Brain microvascular endothelial cell (primary cell): Measurements from ENCODE around the gene TMEM117.
"Not testable (repeated sequence)": the region's sequence is repeated elsewhere in the genome, so short reads cannot be mapped to it uniquely, and the experiment has no call there.

ENCODE experiments used
- DNase-seq: peaks from one replicate; pipeline ENCODE4 v3.0.0-alpha.2; 2020
- H3K27ac ChIP-seq: fragments of 250-450 bp; sonication (Bioruptor Pico); 2 replicates; pipeline ENCODE4 v1.5.1; 2020; ENCODE audit warnings: mild to moderate bottlenecking, moderate library complexity
- H3K27me3 ChIP-seq: fragments of 250-450 bp; sonication (Bioruptor Pico); replicated peaks from 2 replicates; pipeline ENCODE4 v1.5.1; 2020; ENCODE audit warnings: mild to moderate bottlenecking
- H3K36me3 ChIP-seq: fragments of 250-450 bp; sonication (Bioruptor Pico); replicated peaks from 2 replicates; pipeline ENCODE4 v1.5.1; 2020; ENCODE audit warnings: mild to moderate bottlenecking
- H3K4me3 ChIP-seq: 2 replicates; pipeline ENCODE4 v1.5.1; 2011; ENCODE audit warnings: low read depth, mild to moderate bottlenecking, control low read depth, low read length, moderate library complexity
- CTCF ChIP-seq: IDR thresholded peaks from 2 replicates; pipeline ENCODE4 v1.5.1; 2011; ENCODE audit warnings: low read depth, mild to moderate bottlenecking, moderate library complexity, low read length, control low read depth, inconsistent platforms; ENCODE audit errors: missing control alignments
- in situ Hi-C: cut with HindIII; loops from 2 replicates; pipeline ENCODE4 v1.10.0; 2017; ENCODE audit warnings: low sequenced_read_pairs, low pct_ligation_motif_present

The TMEM117 gene

GRCh38 chr12:43858096-43858495, 22.2 kb downstream of the TMEM117 start:
- no peaks in the 10 kb centered on the region for H3K27me3 ChIP-seq
- no peak overlapping the region for H3K27ac ChIP-seq
- DNase-seq: no peak
- no peak overlapping the region for H3K4me3 ChIP-seq
- H3K36me3 ChIP-seq: no peaks in the 10 kb centered on the region
- no peak for TF ChIP-seq CTCF
- in situ Hi-C loops: no loop called here

- H3K27ac ChIP-seq: no peak overlapping the region
- no peak overlapping the region for H3K4me3 ChIP-seq
- H3K27me3 ChIP-seq: no peaks in the 10 kb centered on the region
- TF ChIP-seq CTCF: no peak
- in situ Hi-C loops: no loop called here
- DNase-seq: no peak
- H3K36me3 ChIP-seq: no peaks in the 10 kb centered on the region
Measured at GRCh38 chr12:43858991-43859390, 23.1 kb downstream of the TMEM117 start.

- H3K27me3 ChIP-seq: no peaks in the 10 kb centered on the region
- DNase-seq: no peak
- no peak overlapping the region for H3K27ac ChIP-seq
- in situ Hi-C loops: no loop called here
- H3K4me3 ChIP-seq: no peak overlapping the region
- H3K36me3 ChIP-seq: no peaks in the 10 kb centered on the region
- no peak for TF ChIP-seq CTCF
Measured at GRCh38 chr12:43861015-43861839, 25.3 kb downstream of the TMEM117 start.

GRCh38 chr12:43861840-43862150, 25.9 kb downstream of the TMEM117 start:
- no peak for DNase-seq
- Histone ChIP-seq H3K27me3 (no peaks in the 10 kb centered on the region), H3K36me3 (no peaks in the 10 kb centered on the region), H3K27ac (no peak overlapping the region), H3K4me3 (no peak overlapping the region)
- in situ Hi-C loops: no loop called here
- TF ChIP-seq CTCF: no peak

- TF ChIP-seq CTCF: no peak
- in situ Hi-C loops: no loop called here
- H3K36me3 ChIP-seq: no peaks in the 10 kb centered on the region
Measured at GRCh38 chr12:43863770-43864366, 28.0 kb downstream of the TMEM117 start.

GRCh38 chr12:43864557-43864956, 28.7 kb downstream of the TMEM117 start:
- H3K4me3 ChIP-seq, H3K36me3 ChIP-seq, in situ Hi-C loops, H3K27me3 ChIP-seq, DNase-seq, H3K27ac ChIP-seq: not testable (repeated sequence)

More at GRCh38 chr12:43863770-43864366, 28.0 kb downstream of the TMEM117 start:
- no peak for DNase-seq
- H3K27me3 ChIP-seq: no peaks in the 10 kb centered on the region
- no peak overlapping the region for H3K4me3 ChIP-seq
- no peak overlapping the region for H3K27ac ChIP-seq
